ENCODE measurements around the gene ATP2A1.
"Not testable (repeated sequence)": the region's sequence is repeated elsewhere in the genome, so short reads cannot be mapped to it uniquely, and the experiment has no call there.

Gene ATP2A1

DNA sequence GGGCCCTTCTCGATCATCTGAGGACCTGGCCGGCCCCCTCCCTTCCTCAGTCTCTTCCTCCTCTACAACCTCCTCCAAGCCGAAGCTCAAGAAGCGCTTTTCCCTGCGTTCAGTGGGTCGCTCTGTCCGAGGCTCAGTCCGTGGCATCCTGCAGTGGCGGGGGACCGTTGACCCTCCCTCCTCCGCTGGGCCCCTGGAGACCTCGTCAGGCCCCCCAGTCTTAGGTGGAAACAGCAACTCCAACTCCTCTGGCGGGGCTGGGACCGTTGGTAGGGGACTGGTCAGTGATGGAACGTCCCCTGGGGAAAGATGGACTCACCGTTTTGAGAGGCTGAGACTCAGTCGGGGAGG lies 11.9 kb upstream of the ATP2A1 start:
- no peak for DNase-seq (ENCODE audit: low read depth)
- H3K4me3 ChIP-seq (ENCODE audit: control insufficient read depth, low read depth, low read length), result no peak overlapping the region
- TF ChIP-seq, protein P1, sequence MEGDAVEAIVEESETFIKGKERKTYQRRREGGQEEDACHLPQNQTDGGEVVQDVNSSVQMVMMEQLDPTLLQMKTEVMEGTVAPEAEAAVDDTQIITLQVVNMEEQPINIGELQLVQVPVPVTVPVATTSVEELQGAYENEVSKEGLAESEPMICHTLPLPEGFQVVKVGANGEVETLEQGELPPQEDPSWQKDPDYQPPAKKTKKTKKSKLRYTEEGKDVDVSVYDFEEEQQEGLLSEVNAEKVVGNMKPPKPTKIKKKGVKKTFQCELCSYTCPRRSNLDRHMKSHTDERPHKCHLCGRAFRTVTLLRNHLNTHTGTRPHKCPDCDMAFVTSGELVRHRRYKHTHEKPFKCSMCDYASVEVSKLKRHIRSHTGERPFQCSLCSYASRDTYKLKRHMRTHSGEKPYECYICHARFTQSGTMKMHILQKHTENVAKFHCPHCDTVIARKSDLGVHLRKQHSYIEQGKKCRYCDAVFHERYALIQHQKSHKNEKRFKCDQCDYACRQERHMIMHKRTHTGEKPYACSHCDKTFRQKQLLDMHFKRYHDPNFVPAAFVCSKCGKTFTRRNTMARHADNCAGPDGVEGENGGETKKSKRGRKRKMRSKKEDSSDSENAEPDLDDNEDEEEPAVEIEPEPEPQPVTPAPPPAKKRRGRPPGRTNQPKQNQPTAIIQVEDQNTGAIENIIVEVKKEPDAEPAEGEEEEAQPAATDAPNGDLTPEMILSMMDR (conservative IDR thresholded peaks at IDR 0.05; ENCODE audit: control insufficient read depth, insufficient read depth, low read depth, low read length), result no peak

DNA sequence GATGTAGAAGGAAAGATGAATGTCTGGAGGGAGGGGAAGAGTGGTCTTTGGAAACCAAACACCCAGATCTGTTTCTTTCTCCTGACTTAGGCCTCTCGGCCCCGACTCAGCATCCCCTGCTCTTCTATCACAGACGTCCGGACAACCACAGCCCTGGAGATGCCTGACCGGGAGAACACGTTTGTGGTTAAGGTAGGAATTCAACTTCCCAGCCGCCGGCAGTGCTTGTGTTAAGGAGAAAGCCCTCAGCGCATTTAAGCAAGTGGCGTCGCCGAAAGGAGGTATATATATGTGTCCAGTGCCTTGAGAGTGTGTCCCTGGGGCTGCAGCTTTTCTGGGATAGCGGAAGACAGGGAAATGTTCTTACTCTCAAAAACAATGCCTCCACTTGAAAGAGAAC lies 11.0 kb upstream of the ATP2A1 start:
- DNase-seq (ENCODE audit: low read depth), result no peak
- TF ChIP-seq, protein P1 (conservative IDR thresholded peaks at IDR 0.05; ENCODE audit: control insufficient read depth, insufficient read depth, low read depth, low read length), result no peak
- H3K4me3 ChIP-seq (ENCODE audit: control insufficient read depth, low read depth, low read length), result no peak overlapping the region

GRCh38 chr16:28867646-28868045 lies 10.6 kb upstream of the ATP2A1 start:
- not testable (repeated sequence) for H3K4me3 ChIP-seq (ENCODE audit: control insufficient read depth, low read depth, low read length); DNase-seq (ENCODE audit: low read depth)

GRCh38 chr16:28869201-28869600 lies 9.1 kb upstream of the ATP2A1 start:
- DNase-seq (ENCODE audit: low read depth), result no peak
- H3K4me3 ChIP-seq (ENCODE audit: control insufficient read depth, low read depth, low read length), result no peak overlapping the region
- TF ChIP-seq, protein P1 (conservative IDR thresholded peaks at IDR 0.05; ENCODE audit: control insufficient read depth, insufficient read depth, low read depth, low read length), result no peak

- no peak overlapping the region for H3K4me3 ChIP-seq (ENCODE audit: control insufficient read depth, low read depth, low read length)
- DNase-seq (ENCODE audit: low read depth), result no peak
- TF ChIP-seq, protein P1 (conservative IDR thresholded peaks at IDR 0.05; ENCODE audit: control insufficient read depth, insufficient read depth, low read depth, low read length), result no peak
Observed at GRCh38 chr16:28872952-28873351, 5.3 kb upstream of the ATP2A1 start.

DNA sequence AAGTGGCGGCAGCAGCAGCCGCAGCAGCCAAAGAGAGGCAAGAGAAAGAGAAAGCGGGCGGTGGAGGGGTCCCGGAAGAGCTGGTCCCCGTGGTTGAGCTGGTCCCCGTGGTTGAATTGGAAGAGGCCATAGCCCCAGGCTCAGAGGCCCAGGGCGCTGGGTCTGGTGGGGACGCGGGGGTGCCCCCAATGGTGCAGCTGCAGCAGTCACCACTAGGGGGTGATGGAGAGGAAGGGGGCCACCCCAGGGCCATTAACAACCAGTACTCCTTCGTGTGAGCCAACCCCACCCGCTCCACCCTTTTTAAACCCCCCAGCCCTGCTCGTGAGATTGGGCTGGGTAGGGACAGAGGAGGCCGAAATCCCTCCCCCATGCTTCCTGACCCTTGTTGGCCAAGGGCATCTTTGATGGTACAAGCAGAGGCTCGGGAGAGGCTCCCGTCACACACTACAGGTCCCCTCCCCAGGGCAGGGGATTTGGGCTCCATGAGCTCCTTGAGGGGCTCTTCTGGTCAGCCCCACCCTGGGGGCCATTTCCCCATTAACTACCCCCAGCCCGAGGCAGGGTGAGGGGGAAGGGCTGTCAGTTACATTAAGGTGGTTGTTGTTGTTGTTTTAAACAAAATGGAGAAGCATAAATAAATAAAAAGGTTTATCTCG lies 4.6 kb upstream of the ATP2A1 start:
- no peak overlapping the region for H3K4me3 ChIP-seq (ENCODE audit: control insufficient read depth, low read depth, low read length)
- TF ChIP-seq, protein P1 (conservative IDR thresholded peaks at IDR 0.05; ENCODE audit: control insufficient read depth, insufficient read depth, low read depth, low read length), result peak; percentile 49

DNA sequence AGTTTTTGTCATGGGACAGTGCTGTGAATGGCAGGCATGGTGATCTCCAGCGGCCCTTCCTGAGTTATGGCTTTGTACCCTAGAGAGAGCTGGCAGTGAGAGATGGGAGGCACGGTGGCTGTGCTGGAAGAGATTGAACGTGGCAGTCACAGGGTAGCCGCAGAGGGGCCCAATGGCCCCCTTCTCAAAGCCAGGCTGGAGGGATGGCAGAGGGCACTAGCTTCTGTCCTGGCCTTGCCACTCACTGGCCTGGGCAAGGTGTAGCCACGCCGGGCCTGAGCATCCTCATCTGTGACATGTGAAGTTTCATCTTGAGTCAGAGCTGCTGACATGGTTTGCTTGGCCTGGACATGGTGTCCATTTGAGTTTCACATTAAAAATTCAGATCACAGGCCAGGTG lies 3.9 kb upstream of the ATP2A1 start:
- DNase-seq (ENCODE audit: low read depth), result no peak
- no peak overlapping the region for H3K4me3 ChIP-seq (ENCODE audit: control insufficient read depth, low read depth, low read length)
- TF ChIP-seq, protein P1 (conservative IDR thresholded peaks at IDR 0.05; ENCODE audit: control insufficient read depth, insufficient read depth, low read depth, low read length), result no peak

More for the DNA sequence above, 4.6 kb upstream of the ATP2A1 start:
- DNase-seq (ENCODE audit: low read depth), result peak; percentile 7

Data from fibroblast of mammary gland (primary cell).